ENCODE measurements around the gene IFNGR2. TPM values are rescaled to one million over a fixed set of nuclear protein-coding genes. Genes with fewer than 3 reads are reported as not detected.

The IFNGR2 gene
- total and polyA plus RNA-seq, 2 of the 13 experiments (the other 11 are each of a cell fraction or from before 2014, with no cell fraction given): 61.3 to 117 TPM

GRCh38 chr21:33444499-33444898 is 41.3 kb downstream of the IFNGR2 start:
- FAIRE-seq (no peak), DNase-seq (ENCODE audit: low spot score) (no peak), ATAC-seq (no peak)
- BruUV-seq (replicated peaks): no TSS peak
- H3K79me2 ChIP-seq (ENCODE audit: insufficient read depth, low read length): no peaks in the 10 kb centered on the region
- no peak overlapping the region for H2AFZ ChIP-seq (ENCODE audit: low read length)
- no peak overlapping the region for H3K9ac ChIP-seq (ENCODE audit: insufficient read depth, low read depth, low read length)
- CTCF ChIA-PET (ENCODE audit: low intra/inter-chr PET ratio, low total read pairs): interaction anchor here (1.6 to 2.2 kb wide), 2 partner anchors 97 to 245 kb away, joined by 10 to 12 read pairs; no protein-coding TSS in a partner anchor
- intact Hi-C loops (cut with micrococcal nuclease; ENCODE audit: unreplicated experiment): no loop called here
- H3K4me2 ChIP-seq (ENCODE audit: low read depth, low read length): no peak overlapping the region
- WGBS (ENCODE audit: low lambda C conversion rate): 76% methylated on average over 2 of the region's 2 CpGs
- in situ Hi-C loops (cut with HindIII; ENCODE audit: extremely low pct_ligation_motif_present, low pct_unique_long_range_greater_than_20kb): loop anchor here (10.0 kb wide), 1 partner anchor 100 kb away; no protein-coding TSS in a partner anchor
- H3K4me1 ChIP-seq (ENCODE audit: insufficient read depth, low read length): no peaks in the 10 kb centered on the region
- H4K20me1 ChIP-seq (ENCODE audit: insufficient read depth, low read length): no peaks in the 10 kb centered on the region
- H3K4me3 ChIP-seq (replicated peaks in 1 of 3; ENCODE audit: insufficient read depth in 1 of 3, low read depth in 2 of 3, low read length in 3 of 3): no peak overlapping the region
- no peaks in the 10 kb centered on the region for H3K27me3 ChIP-seq (ENCODE audit: control insufficient read depth in 1 of 2, insufficient read depth in 2 of 2, low read length in 2 of 2)
- no peaks in the 10 kb centered on the region; a peak in 1 of 5 replicates for H3K36me3 ChIP-seq (replicated peaks in 1 of 2; ENCODE audit: control insufficient read depth in 1 of 2, insufficient read depth in 2 of 2, low read length in 2 of 2)
- no peaks in the 10 kb centered on the region for H3K9me3 ChIP-seq (ENCODE audit: low read length)
- POLR2A ChIA-PET: interaction anchor here (0.6 to 1.7 kb wide), 3 partner anchors 31 to 64 kb away, joined by 3 to 5 read pairs (median 3); partner anchors contain the start of gene TMEM50B
- H3K27ac ChIP-seq (ENCODE audit: extremely low read length, insufficient read depth, low read length): no peak overlapping the region
- TF ChIP-seq CBX1 (IDR thresholded peaks at IDR 0.05; ENCODE audit: low read depth) (no peak), ZMYM4 (CRISPR knock-in tag; IDR thresholded peaks at IDR 0.05) (no peak), ZNF841 (CRISPR knock-in tag; IDR thresholded peaks at IDR 0.05; ENCODE audit: borderline replicate concordance) (no peak), ETS1 (CRISPR knock-in tag; IDR thresholded peaks at IDR 0.05) (no peak), ZNF703 (CRISPR knock-in tag; IDR thresholded peaks at IDR 0.05; ENCODE audit: borderline replicate concordance) (no peak), HNF1A (IDR thresholded peaks at IDR 0.05; ENCODE audit: low read depth) (no peak), HNF1A (CRISPR knock-in tag; IDR thresholded peaks at IDR 0.05; ENCODE audit: borderline replicate concordance) (no peak), HINFP (CRISPR knock-in tag; IDR thresholded peaks at IDR 0.05; ENCODE audit: low read depth) (no peak), ZNF597 (CRISPR knock-in tag; IDR thresholded peaks at IDR 0.05) (no peak), ZFP36 (IDR thresholded peaks at IDR 0.05; ENCODE audit: borderline replicate concordance, low read depth, low read length, partially characterized antibody) (no peak), FOSL2 (CRISPR knock-in tag; IDR thresholded peaks at IDR 0.05) (no peak), HHEX (CRISPR knock-in tag; IDR thresholded peaks at IDR 0.05) (no peak), ZNF367 (CRISPR knock-in tag; IDR thresholded peaks at IDR 0.05; ENCODE audit: borderline replicate concordance) (no peak)
- TF ChIP-seq, protein P1, sequence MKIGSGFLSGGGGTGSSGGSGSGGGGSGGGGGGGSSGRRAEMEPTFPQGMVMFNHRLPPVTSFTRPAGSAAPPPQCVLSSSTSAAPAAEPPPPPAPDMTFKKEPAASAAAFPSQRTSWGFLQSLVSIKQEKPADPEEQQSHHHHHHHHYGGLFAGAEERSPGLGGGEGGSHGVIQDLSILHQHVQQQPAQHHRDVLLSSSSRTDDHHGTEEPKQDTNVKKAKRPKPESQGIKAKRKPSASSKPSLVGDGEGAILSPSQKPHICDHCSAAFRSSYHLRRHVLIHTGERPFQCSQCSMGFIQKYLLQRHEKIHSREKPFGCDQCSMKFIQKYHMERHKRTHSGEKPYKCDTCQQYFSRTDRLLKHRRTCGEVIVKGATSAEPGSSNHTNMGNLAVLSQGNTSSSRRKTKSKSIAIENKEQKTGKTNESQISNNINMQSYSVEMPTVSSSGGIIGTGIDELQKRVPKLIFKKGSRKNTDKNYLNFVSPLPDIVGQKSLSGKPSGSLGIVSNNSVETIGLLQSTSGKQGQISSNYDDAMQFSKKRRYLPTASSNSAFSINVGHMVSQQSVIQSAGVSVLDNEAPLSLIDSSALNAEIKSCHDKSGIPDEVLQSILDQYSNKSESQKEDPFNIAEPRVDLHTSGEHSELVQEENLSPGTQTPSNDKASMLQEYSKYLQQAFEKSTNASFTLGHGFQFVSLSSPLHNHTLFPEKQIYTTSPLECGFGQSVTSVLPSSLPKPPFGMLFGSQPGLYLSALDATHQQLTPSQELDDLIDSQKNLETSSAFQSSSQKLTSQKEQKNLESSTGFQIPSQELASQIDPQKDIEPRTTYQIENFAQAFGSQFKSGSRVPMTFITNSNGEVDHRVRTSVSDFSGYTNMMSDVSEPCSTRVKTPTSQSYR (CRISPR knock-in tag; IDR thresholded peaks at IDR 0.05; ENCODE audit: borderline replicate concordance): no peak

Data from HepG2 (cell line).